ENCODE measurements around the gene MSLN.
A peak's percentile ranks its signal among the peaks of the same experiment; 100 is the strongest.

Gene MSLN

GRCh38 chr16:813204-813915 lies 52.8 kb downstream of the MSLN start:
- H3K9ac ChIP-seq, result no peak overlapping the region
- H3K4me2 ChIP-seq, result peak overlapping the region; percentile 77
- no peaks in the 10 kb centered on the region; the same call in 1 of the 2 replicates for H4K20me1 ChIP-seq
- peaks cover 16% of the 10 kb centered on the region for H3K9me3 ChIP-seq
- peaks cover 62% of the 10 kb centered on the region for H3K4me1 ChIP-seq
- no peak overlapping the region for H3K4me3 ChIP-seq
- peaks cover 50% of the 10 kb centered on the region for H3K27me3 ChIP-seq
- no peaks in the 10 kb centered on the region for H3K36me3 ChIP-seq
- no peak overlapping the region for H3K27ac ChIP-seq
- TF ChIP-seq Cebpa-rat (IDR thresholded peaks at IDR 0.05), result no peak

GRCh38 chr16:813916-814412 lies 53.4 kb downstream of the MSLN start:
- no peaks in the 10 kb centered on the region; the same call in 1 of the 2 replicates for H4K20me1 ChIP-seq
- peaks cover 44% of the 10 kb centered on the region for H3K27me3 ChIP-seq
- H3K36me3 ChIP-seq, result no peaks in the 10 kb centered on the region
- H3K9ac ChIP-seq, result no peak overlapping the region
- peaks cover 22% of the 10 kb centered on the region for H3K9me3 ChIP-seq
- TF ChIP-seq Cebpa-rat (IDR thresholded peaks at IDR 0.05), result no peak
- no peak overlapping the region for H3K4me3 ChIP-seq
- H3K4me1 ChIP-seq, result peaks cover 65% of the 10 kb centered on the region
- peak overlapping the region; percentile 77 for H3K4me2 ChIP-seq
- H3K27ac ChIP-seq, result no peak overlapping the region

- H3K9ac ChIP-seq, result no peak overlapping the region
- H4K20me1 ChIP-seq, result no peaks in the 10 kb centered on the region; the same call in 1 of the 2 replicates
- no peak for TF ChIP-seq Cebpa-rat (IDR thresholded peaks at IDR 0.05)
- no peak overlapping the region for H3K4me3 ChIP-seq
- no peak overlapping the region for H3K27ac ChIP-seq
- peak overlapping the region; percentile 77 for H3K4me2 ChIP-seq
- peaks cover 22% of the 10 kb centered on the region; the same call in 1 of the 2 replicates for H3K9me3 ChIP-seq
- H3K27me3 ChIP-seq, result peaks cover 34% of the 10 kb centered on the region
- H3K4me1 ChIP-seq, result peaks cover 65% of the 10 kb centered on the region
- H3K36me3 ChIP-seq, result no peaks in the 10 kb centered on the region
Measured at GRCh38 chr16:814974-815373, 54.4 kb downstream of the MSLN start.

- Histone ChIP-seq H3K36me3 (no peaks in the 10 kb centered on the region), H3K4me2 (peak overlapping the region; percentile 77), H3K27ac (no peak overlapping the region), H3K27me3 (peaks cover 25% of the 10 kb centered on the region), H3K9ac (no peak overlapping the region), H3K9me3 (peaks cover 22% of the 10 kb centered on the region; the same call in 1 of the 2 replicates), H4K20me1 (no peaks in the 10 kb centered on the region; the same call in 1 of the 2 replicates), H3K4me3 (no peak overlapping the region), H3K4me1 (peaks cover 70% of the 10 kb centered on the region)
- TF ChIP-seq Cebpa-rat (IDR thresholded peaks at IDR 0.05), result no peak
Measured at GRCh38 chr16:815861-816260, 55.3 kb downstream of the MSLN start.

- no peaks in the 10 kb centered on the region for H3K36me3 ChIP-seq
- no peaks in the 10 kb centered on the region for H4K20me1 ChIP-seq
- H3K27me3 ChIP-seq, result peaks cover 14% of the 10 kb centered on the region
- no peak overlapping the region for H3K27ac ChIP-seq
- no peak overlapping the region for H3K9ac ChIP-seq
- H3K4me3 ChIP-seq, result no peak overlapping the region
- TF ChIP-seq Cebpa-rat (IDR thresholded peaks at IDR 0.05), result no peak
- H3K9me3 ChIP-seq, result peaks cover 22% of the 10 kb centered on the region; the same call in 1 of the 2 replicates
- H3K4me2 ChIP-seq, result peak overlapping the region; percentile 77
- H3K4me1 ChIP-seq, result peaks cover 83% of the 10 kb centered on the region
Measured at GRCh38 chr16:817001-817906, 56.7 kb downstream of the MSLN start.

GRCh38 chr16:818132-818531 lies 57.6 kb downstream of the MSLN start:
- Histone ChIP-seq H3K27ac (no peak overlapping the region), H3K4me3 (no peak overlapping the region), H3K36me3 (no peaks in the 10 kb centered on the region), H4K20me1 (no peaks in the 10 kb centered on the region), H3K9ac (no peak overlapping the region), H3K27me3 (peaks cover 5% of the 10 kb centered on the region), H3K9me3 (peaks cover 24% of the 10 kb centered on the region; the same call in 1 of the 2 replicates), H3K4me1 (peaks cover 88% of the 10 kb centered on the region), H3K4me2 (no peak overlapping the region)
- no peak for TF ChIP-seq Cebpa-rat (IDR thresholded peaks at IDR 0.05)
